CD14-positive monocyte (primary cell): ENCODE data around the gene CRABP2. TPM values are rescaled to one million over a fixed set of nuclear protein-coding genes. Genes with fewer than 3 reads are reported as not detected.
A peak's percentile ranks its signal among the peaks of the same experiment; 100 is the strongest.

Experiments
- DNase-seq, 3 donors: peaks; one replicate each; pipeline ENCODE4 v3.0.0-alpha.2; 2011 to 2022
- H2AFZ ChIP-seq: 2 replicates; pipeline ENCODE4 v1.6.0; 2012; ENCODE audit warnings: mild to moderate bottlenecking, low read depth, low read length, inconsistent platforms; ENCODE audit not compliant: insufficient read depth, poor library complexity, severe bottlenecking
- H3K27ac ChIP-seq, 2 donors: 1 replicate in 1 of 2; 2 replicates in 1 of 2; pipeline ENCODE4 v1.5.1; 2012 to 2013; ENCODE audit warnings: low read length in 2 of 2, control low read depth in 1 of 2, inconsistent platforms in 1 of 2, low read depth in 1 of 2, mild to moderate bottlenecking in 1 of 2
- H3K27me3 ChIP-seq, 2 donors: one replicate each; pipeline versions ENCODE4 v1.6.0 to v1.6.1; 2011 to 2013; ENCODE audit warnings: low read length in 2 of 2; ENCODE audit not compliant: control insufficient read depth in 2 of 2, insufficient read depth in 2 of 2
- H3K36me3 ChIP-seq, 2 donors: replicated peaks in 1 of 2; 1 replicate in 1 of 2; 2 replicates in 1 of 2; pipeline versions ENCODE4 v1.5.1 to v1.6.1; 2012 to 2013; ENCODE audit warnings: low read length in 2 of 2, control low read depth in 1 of 2, inconsistent platforms in 1 of 2, mild to moderate bottlenecking in 1 of 2; ENCODE audit not compliant: insufficient read depth in 2 of 2, control insufficient read depth in 1 of 2
- H3K4me1 ChIP-seq, 2 donors: 1 replicate in 1 of 2; 2 replicates in 1 of 2; pipeline versions ENCODE4 v1.5.1 to v1.6.1; 2012 to 2013; ENCODE audit warnings: low read length in 2 of 2, control low read depth in 1 of 2, inconsistent platforms in 1 of 2, mild to moderate bottlenecking in 1 of 2, moderate library complexity in 1 of 2; ENCODE audit not compliant: insufficient read depth in 2 of 2, control insufficient read depth in 1 of 2
- H3K4me2 ChIP-seq: replicated peaks from 2 replicates; pipeline ENCODE3; 2012; ENCODE audit warnings: low read length, moderate library complexity, mild to moderate bottlenecking; ENCODE audit not compliant: poor library complexity, severe bottlenecking; ENCODE audit errors: extremely low read depth
- H3K4me3 ChIP-seq, 3 experiments: fragments of 200-600 bp in 1 of 3; sonication (generic) in 1 of 3; replicated peaks in 1 of 3; 1 replicate in 2 of 3; 2 replicates in 1 of 3; pipeline ENCODE4 v1.5.1; 2011 to 2013; ENCODE audit warnings: low read length in 3 of 3, mild to moderate bottlenecking in 3 of 3, control low read depth in 2 of 3, low read depth in 2 of 3, inconsistent platforms in 1 of 3, moderate library complexity in 1 of 3
- H3K79me2 ChIP-seq: 2 replicates; pipeline ENCODE4 v1.6.0; 2012; ENCODE audit warnings: mild to moderate bottlenecking, control low read depth, inconsistent platforms, low read length, moderate library complexity; ENCODE audit not compliant: insufficient read depth
- H3K9ac ChIP-seq: 2 replicates; pipeline ENCODE4 v1.6.0; 2017; ENCODE audit warnings: low read length, mild to moderate bottlenecking; ENCODE audit not compliant: insufficient read depth, poor library complexity, severe bottlenecking
- H3K9me3 ChIP-seq, 2 donors: replicated peaks in 1 of 2; 1 replicate in 1 of 2; 2 replicates in 1 of 2; pipeline versions ENCODE4 v1.5.1 to v1.6.1; 2012 to 2013; ENCODE audit warnings: low read length in 2 of 2, control low read depth in 1 of 2; ENCODE audit not compliant: control insufficient read depth in 1 of 2, insufficient read depth in 1 of 2
- H4K20me1 ChIP-seq: 2 replicates; pipeline ENCODE4 v1.6.0; 2012; ENCODE audit warnings: mild to moderate bottlenecking, low read length, control low read depth, moderate library complexity; ENCODE audit not compliant: insufficient read depth
- H3K27ac Mint-ChIP-seq, 7 donors: one replicate each; pipeline ENCODE4 v1.8.0; 2020; ENCODE audit warnings: mild to moderate bottlenecking in 7 of 7, mixed read lengths in 7 of 7, moderate library complexity in 6 of 7, inconsistent platforms in 2 of 7
- H3K27me3 Mint-ChIP-seq, 3 donors: one replicate each; pipeline ENCODE4 v1.8.0; 2021 to 2022; ENCODE audit warnings: low read depth in 3 of 3, mild to moderate bottlenecking in 3 of 3, mixed read lengths in 3 of 3, moderate library complexity in 3 of 3, inconsistent platforms in 1 of 3
- H3K36me3 Mint-ChIP-seq, 2 donors: one replicate each; pipeline ENCODE4 v1.8.0; 2020; ENCODE audit warnings: mixed read lengths in 2 of 2, inconsistent platforms in 1 of 2, mild to moderate bottlenecking in 1 of 2
- H3K4me1 Mint-ChIP-seq: one replicate; pipeline ENCODE4 v1.8.0; 2020; ENCODE audit warnings: mild to moderate bottlenecking, mixed read lengths
- H3K4me3 Mint-ChIP-seq, 2 donors: one replicate each; pipeline ENCODE4 v1.8.0; 2020; ENCODE audit warnings: mild to moderate bottlenecking in 2 of 2, mixed read lengths in 2 of 2, moderate library complexity in 1 of 2
- H3K9me3 Mint-ChIP-seq, 7 donors: one replicate each; pipeline ENCODE4 v1.8.0; 2020 to 2022; ENCODE audit warnings: mixed read lengths in 7 of 7, mild to moderate bottlenecking in 6 of 7, moderate library complexity in 6 of 7, inconsistent platforms in 2 of 7
- WGBS: methylation state at CpG from one replicate; pipeline ENCODE4 v1.1.5; 2013; ENCODE audit warnings: missing lambda C conversion rate; ENCODE audit not compliant: insufficient coverage; 5-methylcytosine and 5-hydroxymethylcytosine counted together
- intact Hi-C, 2 donors: fragments of 100-400 bp; cut with micrococcal nuclease; formaldehyde crosslinking; loops; one replicate each; pipeline versions ENCODE4 v1.15.0 to v1.15.1; 2023
- polyA plus RNA-seq, 3 donors: library from polyadenylated mRNA; depleted of rRNA in 1 of 3; unstranded in 2 of 3; stranded (reverse) in 1 of 3; fragments of 300-500 nt in 2 of 3; fragments of >200 nt in 1 of 3; fragmentation: Illumina TruSeq in 2 of 3; gene quantifications; 1 replicate in 2 of 3; 2 replicates in 1 of 3; pipeline ENCODE4 v1.2.3, GENCODE V29; 2012 to 2021
- TF ChIP-seq, protein P1 (sequence below): fragments of 200-600 bp; IDR thresholded peaks from one replicate; pipeline ENCODE4 v1.8.0; 2022; ENCODE audit warnings: antibody characterized with exemption, mild to moderate bottlenecking

Gene CRABP2
- polyA plus RNA-seq, 3 donors = 0.23 to 1.8 TPM; not detected in 1

- H3K4me1 ChIP-seq = peaks cover 2 to 10% of the 10 kb centered on the region in 2 donors
- H3K9ac ChIP-seq = no peak overlapping the region
- H3K36me3 ChIP-seq = no peaks in the 10 kb centered on the region
- Mint-ChIP-seq H3K9me3 (peaks cover 0 to 15% (median 7%) of the 10 kb centered on the region in 7 donors), H3K27ac (no peak overlapping the region), H3K27me3 (peaks cover 66 to 78% (median 78%) of the 10 kb centered on the region in 3 donors), H3K4me3 (peak overlapping the region in 1 of 2 donors; percentile 76), H3K36me3 (peaks cover 0 to 2% of the 10 kb centered on the region in 2 donors), H3K4me1 (peaks cover 24% of the 10 kb centered on the region)
- H3K27me3 ChIP-seq = peaks cover 33 to 64% of the 10 kb centered on the region in 2 donors
- H3K4me3 ChIP-seq = no peak overlapping the region
- H3K9me3 ChIP-seq = peaks cover 0 to 11% of the 10 kb centered on the region in 2 donors
- H2AFZ ChIP-seq = no peak overlapping the region
- no peaks in the 10 kb centered on the region for H3K79me2 ChIP-seq
- 5% methylated on average over 11 of the region's 13 CpGs for WGBS
- H3K27ac ChIP-seq = no peak overlapping the region
- no peak for DNase-seq
- H3K4me2 ChIP-seq = no peak overlapping the region
- intact Hi-C loops = loop anchor here (10.0 kb wide), 2 partner anchors 162 to 192 kb away; partner anchors contain the start of gene INSRR (in 1 of the 2)
- no peaks in the 10 kb centered on the region for H4K20me1 ChIP-seq
- TF ChIP-seq, protein P1, sequence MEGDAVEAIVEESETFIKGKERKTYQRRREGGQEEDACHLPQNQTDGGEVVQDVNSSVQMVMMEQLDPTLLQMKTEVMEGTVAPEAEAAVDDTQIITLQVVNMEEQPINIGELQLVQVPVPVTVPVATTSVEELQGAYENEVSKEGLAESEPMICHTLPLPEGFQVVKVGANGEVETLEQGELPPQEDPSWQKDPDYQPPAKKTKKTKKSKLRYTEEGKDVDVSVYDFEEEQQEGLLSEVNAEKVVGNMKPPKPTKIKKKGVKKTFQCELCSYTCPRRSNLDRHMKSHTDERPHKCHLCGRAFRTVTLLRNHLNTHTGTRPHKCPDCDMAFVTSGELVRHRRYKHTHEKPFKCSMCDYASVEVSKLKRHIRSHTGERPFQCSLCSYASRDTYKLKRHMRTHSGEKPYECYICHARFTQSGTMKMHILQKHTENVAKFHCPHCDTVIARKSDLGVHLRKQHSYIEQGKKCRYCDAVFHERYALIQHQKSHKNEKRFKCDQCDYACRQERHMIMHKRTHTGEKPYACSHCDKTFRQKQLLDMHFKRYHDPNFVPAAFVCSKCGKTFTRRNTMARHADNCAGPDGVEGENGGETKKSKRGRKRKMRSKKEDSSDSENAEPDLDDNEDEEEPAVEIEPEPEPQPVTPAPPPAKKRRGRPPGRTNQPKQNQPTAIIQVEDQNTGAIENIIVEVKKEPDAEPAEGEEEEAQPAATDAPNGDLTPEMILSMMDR = no peak
Observed at GRCh38 chr1:156692441-156692924, 12.9 kb downstream of the CRABP2 start.

DNA sequence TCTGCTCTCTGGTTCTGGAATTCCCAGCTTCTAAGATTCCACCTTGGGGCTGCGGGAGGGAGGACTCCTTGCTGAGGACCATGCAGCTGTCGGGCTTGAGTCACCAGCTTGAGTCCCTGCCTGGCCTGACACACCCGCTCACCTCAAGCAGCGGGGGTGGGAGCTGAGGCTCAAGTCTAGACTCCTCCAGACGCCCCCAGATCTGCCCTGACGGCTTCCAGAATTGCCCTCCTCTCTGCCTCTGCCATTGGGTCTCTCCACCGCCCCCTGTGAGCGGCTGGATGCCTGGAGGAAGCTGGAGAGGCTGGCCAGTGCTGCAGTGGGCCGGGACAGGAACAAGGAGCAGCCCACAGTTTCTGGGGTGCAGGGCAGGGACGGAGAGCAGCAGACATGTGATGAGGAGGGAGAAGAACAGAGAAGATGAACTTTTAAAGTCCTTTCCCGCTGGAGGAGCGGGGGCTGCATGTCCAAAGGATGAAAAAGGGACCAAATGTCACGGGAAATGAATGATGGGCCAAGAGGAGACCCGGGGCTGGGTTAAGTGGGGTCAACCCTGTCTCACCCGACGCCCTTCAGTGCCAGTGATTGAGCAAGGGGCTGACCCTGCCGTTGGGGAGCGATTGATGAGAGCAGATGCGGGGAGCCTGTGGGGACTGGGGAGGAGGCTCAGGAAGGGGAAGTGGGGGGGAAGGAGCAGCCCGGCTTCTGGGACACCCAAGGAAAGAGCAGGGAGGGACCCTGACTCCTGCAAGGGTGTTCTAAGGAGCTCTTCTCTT, 13.5 kb downstream of the CRABP2 start:
- Mint-ChIP-seq H3K27ac (peak overlapping the region in 1 of 7 donors; percentile 62), H3K27me3 (peaks cover 65 to 77% (median 77%) of the 10 kb centered on the region in 3 donors), H3K4me1 (peaks cover 24% of the 10 kb centered on the region), H3K9me3 (peaks cover 0 to 15% (median 7%) of the 10 kb centered on the region in 7 donors), H3K36me3 (peaks cover 0 to 2% of the 10 kb centered on the region in 2 donors), H3K4me3 (peak overlapping the region in 1 of 2 donors; percentile 76)
- Histone ChIP-seq H3K79me2 (no peaks in the 10 kb centered on the region), H3K27me3 (peaks cover 33 to 61% of the 10 kb centered on the region in 2 donors), H3K4me1 (peaks cover 2 to 10% of the 10 kb centered on the region in 2 donors), H3K9me3 (peaks cover 0 to 11% of the 10 kb centered on the region in 2 donors), H3K27ac (no peak overlapping the region), H3K36me3 (no peaks in the 10 kb centered on the region), H2AFZ (no peak overlapping the region), H3K4me3 (no peak overlapping the region), H4K20me1 (no peaks in the 10 kb centered on the region), H3K9ac (peak overlapping the region; percentile 4), H3K4me2 (no peak overlapping the region)
- 15% methylated on average over 20 of the region's 20 CpGs for WGBS
- intact Hi-C loops = loop anchor here (10.0 kb wide), 2 partner anchors 163 to 193 kb away; partner anchors contain the start of gene INSRR (in 1 of the 2)
- peak in 1 of 3 donors; percentile 20 for DNase-seq
- TF ChIP-seq, protein P1 = no peak
